ENCODE results near the gene OR10A4.

DNA sequence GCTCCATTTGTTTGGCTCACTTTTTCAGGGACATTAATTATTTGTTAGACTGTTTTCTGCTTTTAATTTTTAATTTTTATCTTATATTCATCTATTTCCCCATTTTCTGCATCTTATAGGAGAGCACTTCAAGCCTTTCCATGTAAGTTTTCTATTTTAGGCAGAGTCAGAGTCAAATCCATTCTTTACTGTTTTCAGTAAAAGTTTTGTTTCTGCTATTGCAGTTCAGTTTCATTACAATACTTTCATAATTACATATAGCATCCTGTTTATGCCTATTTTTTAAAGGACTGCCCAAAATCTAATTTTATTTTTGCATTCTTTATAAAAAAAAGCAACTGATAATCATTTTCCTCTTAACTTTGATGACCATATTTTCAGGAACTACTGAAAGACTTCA is 34.7 kb upstream of the OR10A4 start:
- TF ChIP-seq TCF12 (IDR thresholded peaks at IDR 0.05; ENCODE audit: low read depth, low read length) = no peak
- TF ChIP-seq, protein P1, sequence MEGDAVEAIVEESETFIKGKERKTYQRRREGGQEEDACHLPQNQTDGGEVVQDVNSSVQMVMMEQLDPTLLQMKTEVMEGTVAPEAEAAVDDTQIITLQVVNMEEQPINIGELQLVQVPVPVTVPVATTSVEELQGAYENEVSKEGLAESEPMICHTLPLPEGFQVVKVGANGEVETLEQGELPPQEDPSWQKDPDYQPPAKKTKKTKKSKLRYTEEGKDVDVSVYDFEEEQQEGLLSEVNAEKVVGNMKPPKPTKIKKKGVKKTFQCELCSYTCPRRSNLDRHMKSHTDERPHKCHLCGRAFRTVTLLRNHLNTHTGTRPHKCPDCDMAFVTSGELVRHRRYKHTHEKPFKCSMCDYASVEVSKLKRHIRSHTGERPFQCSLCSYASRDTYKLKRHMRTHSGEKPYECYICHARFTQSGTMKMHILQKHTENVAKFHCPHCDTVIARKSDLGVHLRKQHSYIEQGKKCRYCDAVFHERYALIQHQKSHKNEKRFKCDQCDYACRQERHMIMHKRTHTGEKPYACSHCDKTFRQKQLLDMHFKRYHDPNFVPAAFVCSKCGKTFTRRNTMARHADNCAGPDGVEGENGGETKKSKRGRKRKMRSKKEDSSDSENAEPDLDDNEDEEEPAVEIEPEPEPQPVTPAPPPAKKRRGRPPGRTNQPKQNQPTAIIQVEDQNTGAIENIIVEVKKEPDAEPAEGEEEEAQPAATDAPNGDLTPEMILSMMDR (IDR thresholded peaks at IDR 0.05 in 2 of 3, conservative IDR thresholded peaks at IDR 0.05 in 1 of 3; ENCODE audit: control insufficient read depth in 2 of 3, extremely low read depth in 1 of 3, insufficient read depth in 1 of 3, low read depth in 3 of 3, low read length in 3 of 3) = no peak
- TF ChIP-seq SIN3A (IDR thresholded peaks at IDR 0.05; ENCODE audit: low read depth, low read length) = no peak
- TF ChIP-seq EZH2 (IDR thresholded peaks at IDR 0.05; ENCODE audit: borderline replicate concordance, control insufficient read depth, low read depth, low read length) = no peak
- TF ChIP-seq SMAD5 (IDR thresholded peaks at IDR 0.05; ENCODE audit: low read depth) = no peak
